ENCODE measurements around the gene MUC5AC. TPM values are rescaled to one million over a fixed set of nuclear protein-coding genes. Genes with fewer than 3 reads are reported as not detected.
"Not testable (repeated sequence)": the region's sequence is repeated elsewhere in the genome, so short reads cannot be mapped to it uniquely, and the experiment has no call there.

MUC5AC gene
- total RNA-seq, 1 donor from 2014 or later, result 1.4 TPM

DNA sequence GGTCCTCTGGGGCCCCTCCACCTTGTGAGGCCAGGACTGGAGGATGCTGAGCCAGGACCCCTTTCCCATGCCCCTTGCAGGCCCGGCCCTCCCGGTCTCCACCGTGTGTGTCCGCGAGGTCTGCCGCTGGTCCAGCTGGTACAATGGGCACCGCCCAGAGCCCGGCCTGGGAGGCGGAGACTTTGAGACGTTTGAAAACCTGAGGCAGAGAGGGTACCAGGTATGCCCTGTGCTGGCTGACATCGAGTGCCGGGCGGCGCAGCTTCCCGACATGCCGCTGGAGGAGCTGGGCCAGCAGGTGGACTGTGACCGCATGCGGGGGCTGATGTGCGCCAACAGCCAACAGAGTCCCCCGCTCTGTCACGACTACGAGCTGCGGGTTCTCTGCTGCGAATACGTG is 83.0 kb downstream of the MUC5AC start:
- Mint-ChIP-seq H3K9me3 (no peaks in the 10 kb centered on the region), H3K27me3 (no peaks in the 10 kb centered on the region), H3K36me3 (no peaks in the 10 kb centered on the region), H3K4me1 (ENCODE audit: unreplicated experiment) (no peaks in the 10 kb centered on the region), H3K4me3 (no peak overlapping the region), H3K27ac (no peak overlapping the region)
- no peak for DNase-seq (ENCODE audit: extremely low spot score, unreplicated experiment)
- TF ChIP-seq, protein P1, sequence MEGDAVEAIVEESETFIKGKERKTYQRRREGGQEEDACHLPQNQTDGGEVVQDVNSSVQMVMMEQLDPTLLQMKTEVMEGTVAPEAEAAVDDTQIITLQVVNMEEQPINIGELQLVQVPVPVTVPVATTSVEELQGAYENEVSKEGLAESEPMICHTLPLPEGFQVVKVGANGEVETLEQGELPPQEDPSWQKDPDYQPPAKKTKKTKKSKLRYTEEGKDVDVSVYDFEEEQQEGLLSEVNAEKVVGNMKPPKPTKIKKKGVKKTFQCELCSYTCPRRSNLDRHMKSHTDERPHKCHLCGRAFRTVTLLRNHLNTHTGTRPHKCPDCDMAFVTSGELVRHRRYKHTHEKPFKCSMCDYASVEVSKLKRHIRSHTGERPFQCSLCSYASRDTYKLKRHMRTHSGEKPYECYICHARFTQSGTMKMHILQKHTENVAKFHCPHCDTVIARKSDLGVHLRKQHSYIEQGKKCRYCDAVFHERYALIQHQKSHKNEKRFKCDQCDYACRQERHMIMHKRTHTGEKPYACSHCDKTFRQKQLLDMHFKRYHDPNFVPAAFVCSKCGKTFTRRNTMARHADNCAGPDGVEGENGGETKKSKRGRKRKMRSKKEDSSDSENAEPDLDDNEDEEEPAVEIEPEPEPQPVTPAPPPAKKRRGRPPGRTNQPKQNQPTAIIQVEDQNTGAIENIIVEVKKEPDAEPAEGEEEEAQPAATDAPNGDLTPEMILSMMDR (conservative IDR thresholded peaks at IDR 0.05), result no peak

DNA sequence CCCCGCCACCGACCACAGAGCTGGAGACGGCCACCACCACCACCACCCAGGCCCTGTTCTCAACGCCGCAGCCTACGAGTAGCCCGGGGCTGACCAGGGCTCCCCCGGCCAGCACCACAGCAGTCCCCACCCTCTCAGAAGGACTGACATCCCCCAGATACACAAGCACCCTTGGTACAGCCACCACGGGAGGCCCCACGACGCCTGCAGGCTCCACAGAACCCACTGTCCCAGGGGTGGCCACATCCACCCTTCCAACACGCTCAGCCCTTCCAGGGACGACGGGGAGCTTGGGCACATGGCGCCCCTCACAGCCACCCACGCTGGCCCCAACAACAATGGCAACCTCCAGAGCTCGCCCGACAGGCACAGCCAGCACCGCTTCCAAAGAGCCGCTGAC is 84.0 kb downstream of the MUC5AC start:
- DNase-seq (ENCODE audit: extremely low spot score, unreplicated experiment), result no peak
- H3K27me3 Mint-ChIP-seq, result no peaks in the 10 kb centered on the region
- no peak overlapping the region for H3K27ac Mint-ChIP-seq
- no peaks in the 10 kb centered on the region for H3K36me3 Mint-ChIP-seq
- H3K4me3 Mint-ChIP-seq, result no peak overlapping the region
- no peaks in the 10 kb centered on the region for H3K4me1 Mint-ChIP-seq (ENCODE audit: unreplicated experiment)
- H3K9me3 Mint-ChIP-seq, result no peaks in the 10 kb centered on the region
- TF ChIP-seq, protein P1 (conservative IDR thresholded peaks at IDR 0.05), result no peak

DNA sequence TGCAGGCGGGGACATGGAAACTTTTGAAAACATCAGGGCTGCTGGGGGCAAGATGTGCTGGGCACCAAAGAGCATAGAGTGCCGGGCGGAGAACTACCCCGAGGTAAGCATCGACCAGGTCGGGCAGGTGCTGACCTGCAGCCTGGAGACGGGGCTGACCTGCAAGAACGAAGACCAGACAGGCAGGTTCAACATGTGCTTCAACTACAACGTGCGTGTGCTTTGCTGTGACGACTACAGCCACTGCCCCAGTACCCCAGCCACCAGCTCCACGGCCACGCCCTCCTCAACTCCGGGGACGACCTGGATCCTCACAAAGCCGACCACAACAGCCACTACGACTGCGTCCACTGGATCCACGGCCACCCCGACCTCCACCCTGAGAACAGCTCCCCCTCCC is 84.5 kb downstream of the MUC5AC start:
- Mint-ChIP-seq H3K27ac (no peak overlapping the region), H3K9me3 (no peaks in the 10 kb centered on the region), H3K27me3 (no peaks in the 10 kb centered on the region), H3K4me1 (ENCODE audit: unreplicated experiment) (no peaks in the 10 kb centered on the region), H3K4me3 (no peak overlapping the region), H3K36me3 (no peaks in the 10 kb centered on the region)
- TF ChIP-seq, protein P1 (conservative IDR thresholded peaks at IDR 0.05), result no peak
- no peak for DNase-seq (ENCODE audit: extremely low spot score, unreplicated experiment)

DNA sequence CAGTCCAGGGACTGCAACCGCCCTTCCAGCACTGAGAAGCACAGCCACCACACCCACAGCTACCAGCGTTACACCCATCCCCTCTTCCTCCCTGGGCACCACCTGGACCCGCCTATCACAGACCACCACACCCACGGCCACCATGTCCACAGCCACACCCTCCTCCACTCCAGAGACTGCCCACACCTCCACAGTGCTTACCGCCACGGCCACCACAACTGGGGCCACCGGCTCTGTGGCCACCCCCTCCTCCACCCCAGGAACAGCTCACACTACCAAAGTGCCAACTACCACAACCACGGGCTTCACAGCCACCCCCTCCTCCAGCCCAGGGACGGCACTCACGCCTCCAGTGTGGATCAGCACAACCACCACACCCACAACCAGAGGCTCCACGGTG is 85.0 kb downstream of the MUC5AC start:
- H3K9me3 Mint-ChIP-seq; DNase-seq (ENCODE audit: extremely low spot score, unreplicated experiment): not testable (repeated sequence)

DNA sequence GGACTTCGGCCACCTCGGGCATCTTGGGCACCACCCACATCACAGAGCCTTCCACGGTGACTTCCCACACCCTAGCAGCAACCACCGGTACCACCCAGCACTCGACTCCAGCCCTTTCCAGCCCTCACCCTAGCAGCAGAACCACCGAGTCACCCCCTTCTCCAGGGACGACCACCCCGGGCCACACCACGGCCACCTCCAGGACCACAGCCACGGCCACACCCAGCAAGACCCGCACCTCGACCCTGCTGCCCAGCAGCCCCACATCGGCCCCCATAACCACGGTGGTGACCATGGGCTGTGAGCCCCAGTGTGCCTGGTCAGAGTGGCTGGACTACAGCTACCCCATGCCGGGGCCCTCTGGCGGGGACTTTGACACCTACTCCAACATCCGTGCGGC is 85.8 kb downstream of the MUC5AC start:
- H3K9me3 Mint-ChIP-seq; H3K27ac Mint-ChIP-seq; H3K36me3 Mint-ChIP-seq; H3K4me1 Mint-ChIP-seq (ENCODE audit: unreplicated experiment); H3K4me3 Mint-ChIP-seq; H3K27me3 Mint-ChIP-seq; DNase-seq (ENCODE audit: extremely low spot score, unreplicated experiment): not testable (repeated sequence)

More for the DNA sequence above, 85.0 kb downstream of the MUC5AC start:
- H3K27me3 Mint-ChIP-seq; H3K27ac Mint-ChIP-seq; H3K36me3 Mint-ChIP-seq; H3K4me3 Mint-ChIP-seq; H3K4me1 Mint-ChIP-seq (ENCODE audit: unreplicated experiment): not testable (repeated sequence)

DNA sequence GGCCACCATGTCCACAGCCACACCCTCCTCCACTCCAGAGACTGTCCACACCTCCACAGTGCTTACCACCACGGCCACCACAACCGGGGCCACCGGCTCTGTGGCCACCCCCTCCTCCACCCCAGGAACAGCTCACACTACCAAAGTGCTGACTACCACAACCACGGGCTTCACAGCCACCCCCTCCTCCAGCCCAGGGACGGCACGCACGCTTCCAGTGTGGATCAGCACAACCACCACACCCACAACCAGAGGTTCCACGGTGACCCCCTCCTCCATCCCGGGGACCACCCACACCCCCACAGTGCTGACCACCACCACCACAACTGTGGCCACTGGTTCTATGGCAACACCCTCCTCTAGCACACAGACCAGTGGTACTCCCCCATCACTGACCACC is 86.8 kb downstream of the MUC5AC start:
- H3K27me3 Mint-ChIP-seq; H3K27ac Mint-ChIP-seq; DNase-seq (ENCODE audit: extremely low spot score, unreplicated experiment): not testable (repeated sequence)

DNA sequence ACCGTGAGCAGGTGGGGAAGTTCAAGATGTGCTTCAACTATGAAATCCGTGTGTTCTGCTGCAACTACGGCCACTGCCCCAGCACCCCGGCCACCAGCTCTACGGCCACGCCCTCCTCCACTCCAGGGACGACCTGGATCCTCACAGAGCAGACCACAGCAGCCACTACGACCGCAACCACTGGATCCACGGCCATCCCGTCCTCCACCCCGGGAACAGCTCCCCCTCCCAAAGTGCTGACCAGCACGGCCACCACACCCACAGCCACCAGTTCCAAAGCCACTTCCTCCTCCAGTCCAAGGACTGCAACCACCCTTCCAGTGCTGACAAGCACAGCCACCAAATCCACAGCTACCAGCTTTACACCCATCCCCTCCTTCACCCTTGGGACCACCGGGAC is 88.0 kb downstream of the MUC5AC start:
- not testable (repeated sequence) for H3K4me3 Mint-ChIP-seq; H3K27ac Mint-ChIP-seq; DNase-seq (ENCODE audit: extremely low spot score, unreplicated experiment); H3K9me3 Mint-ChIP-seq; H3K27me3 Mint-ChIP-seq; H3K36me3 Mint-ChIP-seq; H3K4me1 Mint-ChIP-seq (ENCODE audit: unreplicated experiment)

More for the DNA sequence above, 86.8 kb downstream of the MUC5AC start:
- H3K4me1 Mint-ChIP-seq (ENCODE audit: unreplicated experiment); H3K9me3 Mint-ChIP-seq; H3K4me3 Mint-ChIP-seq; H3K36me3 Mint-ChIP-seq: not testable (repeated sequence)

DNA sequence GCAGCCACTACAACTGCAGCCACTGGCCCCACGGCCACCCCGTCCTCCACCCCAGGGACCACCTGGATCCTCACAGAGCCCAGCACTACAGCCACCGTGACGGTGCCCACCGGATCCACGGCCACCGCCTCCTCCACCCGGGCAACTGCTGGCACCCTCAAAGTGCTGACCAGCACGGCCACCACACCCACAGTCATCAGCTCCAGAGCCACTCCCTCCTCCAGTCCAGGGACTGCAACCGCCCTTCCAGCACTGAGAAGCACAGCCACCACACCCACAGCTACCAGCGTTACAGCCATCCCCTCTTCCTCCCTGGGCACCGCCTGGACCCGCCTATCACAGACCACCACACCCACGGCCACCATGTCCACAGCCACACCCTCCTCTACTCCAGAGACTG is 88.5 kb downstream of the MUC5AC start:
- H3K4me3 Mint-ChIP-seq; H3K27me3 Mint-ChIP-seq; H3K9me3 Mint-ChIP-seq; H3K27ac Mint-ChIP-seq; H3K36me3 Mint-ChIP-seq; H3K4me1 Mint-ChIP-seq (ENCODE audit: unreplicated experiment); DNase-seq (ENCODE audit: extremely low spot score, unreplicated experiment): not testable (repeated sequence)

DNA sequence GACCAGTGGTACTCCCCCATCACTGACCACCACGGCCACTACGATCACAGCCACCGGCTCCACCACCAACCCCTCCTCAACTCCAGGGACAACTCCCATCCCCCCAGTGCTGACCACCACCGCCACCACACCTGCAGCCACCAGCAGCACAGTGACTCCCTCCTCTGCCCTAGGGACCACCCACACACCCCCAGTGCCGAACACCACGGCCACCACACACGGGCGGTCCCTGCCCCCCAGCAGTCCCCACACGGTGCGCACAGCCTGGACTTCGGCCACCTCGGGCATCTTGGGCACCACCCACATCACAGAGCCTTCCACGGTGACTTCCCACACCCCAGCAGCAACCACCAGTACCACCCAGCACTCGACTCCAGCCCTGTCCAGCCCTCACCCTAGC is 89.3 kb downstream of the MUC5AC start:
- not testable (repeated sequence) for H3K4me3 Mint-ChIP-seq; H3K27me3 Mint-ChIP-seq; H3K27ac Mint-ChIP-seq; H3K36me3 Mint-ChIP-seq; DNase-seq (ENCODE audit: extremely low spot score, unreplicated experiment); H3K4me1 Mint-ChIP-seq (ENCODE audit: unreplicated experiment); H3K9me3 Mint-ChIP-seq

DNA sequence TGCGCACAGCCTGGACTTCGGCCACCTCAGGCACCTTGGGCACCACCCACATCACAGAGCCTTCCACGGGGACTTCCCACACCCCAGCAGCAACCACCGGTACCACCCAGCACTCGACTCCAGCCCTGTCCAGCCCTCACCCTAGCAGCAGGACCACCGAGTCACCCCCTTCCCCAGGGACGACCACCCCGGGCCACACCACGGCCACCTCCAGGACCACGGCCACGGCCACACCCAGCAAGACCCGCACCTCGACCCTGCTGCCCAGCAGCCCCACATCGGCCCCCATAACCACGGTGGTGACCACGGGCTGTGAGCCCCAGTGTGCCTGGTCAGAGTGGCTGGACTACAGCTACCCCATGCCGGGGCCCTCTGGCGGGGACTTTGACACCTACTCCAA is 91.2 kb downstream of the MUC5AC start:
- H3K4me3 Mint-ChIP-seq; DNase-seq (ENCODE audit: extremely low spot score, unreplicated experiment): not testable (repeated sequence)

DNA sequence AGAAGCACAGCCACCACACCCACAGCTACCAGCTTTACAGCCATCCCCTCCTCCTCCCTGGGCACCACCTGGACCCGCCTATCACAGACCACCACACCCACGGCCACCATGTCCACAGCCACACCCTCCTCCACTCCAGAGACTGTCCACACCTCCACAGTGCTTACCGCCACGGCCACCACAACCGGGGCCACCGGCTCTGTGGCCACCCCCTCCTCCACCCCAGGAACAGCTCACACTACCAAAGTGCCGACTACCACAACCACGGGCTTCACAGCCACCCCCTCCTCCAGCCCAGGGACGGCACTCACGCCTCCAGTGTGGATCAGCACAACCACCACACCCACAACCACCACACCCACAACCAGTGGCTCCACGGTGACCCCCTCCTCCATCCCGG is 92.7 kb downstream of the MUC5AC start:
- H3K36me3 Mint-ChIP-seq; H3K4me3 Mint-ChIP-seq; DNase-seq (ENCODE audit: extremely low spot score, unreplicated experiment); H3K4me1 Mint-ChIP-seq (ENCODE audit: unreplicated experiment); H3K9me3 Mint-ChIP-seq; H3K27me3 Mint-ChIP-seq; H3K27ac Mint-ChIP-seq: not testable (repeated sequence)

More for the DNA sequence above, 91.2 kb downstream of the MUC5AC start:
- H3K36me3 Mint-ChIP-seq; H3K27me3 Mint-ChIP-seq; H3K9me3 Mint-ChIP-seq; H3K27ac Mint-ChIP-seq; H3K4me1 Mint-ChIP-seq (ENCODE audit: unreplicated experiment): not testable (repeated sequence)
